H1 (cell line): Measurements from ENCODE around the gene LTO1. TPM values are rescaled to one million over a fixed set of nuclear protein-coding genes. Genes with fewer than 3 reads are reported as not detected.

Source experiments
- BCL11A ChIP-seq, 2 experiments: IDR thresholded peaks; one replicate each; pipeline ENCODE4 v1.6.1; 2011; ENCODE audit warnings: low read depth in 2 of 2, low read length in 2 of 2, mild to moderate bottlenecking in 2 of 2
- CBX5 ChIP-seq: fragments of 300-800, 300-1000 bp; sonication (generic); IDR thresholded peaks from 2 replicates; pipeline ENCODE4 v1.7.1; 2016; ENCODE audit warnings: antibody characterized with exemption, low read length, low read depth
- CHD1 ChIP-seq: IDR thresholded peaks from 2 replicates; pipeline ENCODE4 v1.6.1; 2012; ENCODE audit warnings: low read depth, low read length, improper control_type of control experiment
- CREB1 ChIP-seq: IDR thresholded peaks from 2 replicates; pipeline ENCODE4 v1.6.1; 2012; ENCODE audit warnings: inconsistent platforms
- EGR1 ChIP-seq: IDR thresholded peaks from 2 replicates; pipeline ENCODE4 v1.6.1; 2011; ENCODE audit warnings: low read depth, low read length, borderline replicate concordance
- HDAC2 ChIP-seq, 2 experiments: fragments of 300-600 bp in 1 of 2; sonication (generic) in 1 of 2; IDR thresholded peaks; 2 replicates each; pipeline ENCODE4 v1.6.1; 2011 to 2012; ENCODE audit warnings: low read depth in 2 of 2, low read length in 2 of 2, mild to moderate bottlenecking in 2 of 2, moderate library complexity in 2 of 2, borderline replicate concordance in 1 of 2, inconsistent platforms in 1 of 2
- KDM5A ChIP-seq: fragments of 200-600 bp; IDR thresholded peaks from 2 replicates; pipeline ENCODE4 v1.7.1; 2012; ENCODE audit warnings: mild to moderate bottlenecking, low read length, inconsistent platforms, mixed read lengths
- POLR2A ChIP-seq, 2 experiments: IDR thresholded peaks; 1 replicate in 1 of 2; 2 replicates in 1 of 2; pipeline ENCODE4 v1.6.1; 2011; ENCODE audit warnings: low read depth in 2 of 2, low read length in 2 of 2, mild to moderate bottlenecking in 2 of 2; ENCODE audit errors: control extremely low read depth in 1 of 2
- POLR2AphosphoS5 ChIP-seq: IDR thresholded peaks from 2 replicates; pipeline ENCODE4 v1.6.1; 2011; ENCODE audit warnings: low read depth, low read length
- SIRT6 ChIP-seq: IDR thresholded peaks from one replicate; pipeline ENCODE4 v1.7.1; 2012; ENCODE audit warnings: low read length, inconsistent platforms
- SRF ChIP-seq: IDR thresholded peaks from 2 replicates; pipeline ENCODE4 v1.6.1; 2011; ENCODE audit warnings: mild to moderate bottlenecking, low read depth, low read length, moderate library complexity
- polyA plus RNA-seq, 7 experiments: library from polyadenylated mRNA; depleted of rRNA in 3 of 7; stranded (reverse) in 5 of 7; unstranded in 2 of 7; fragments of >200 nt in 5 of 7; fragments of 200-250 nt in 2 of 7; gene quantifications; 1 replicate in 5 of 7; 2 replicates in 1 of 7; 4 replicates in 1 of 7; pipeline versions ENCODE4 v1.2.1 to v1.2.3, GENCODE V29; 2011 to 2013; ENCODE audit warnings: missing spikeins in 2 of 7, mixed read lengths in 2 of 7
- total RNA-seq: library from RNA; stranded (reverse); fragmentation: NEBNext Ultra II Directional; extraction: Animal tissue kit (Norgen Biotek cat#: 25700); gene quantifications from 2 replicates; pipeline ENCODE4 v1.2.1, GENCODE V29; 2021
- TF ChIP-seq, protein P1 (sequence below): fragments of 300-600 bp; sonication (generic); IDR thresholded peaks from 2 replicates; pipeline ENCODE4 v1.7.1; 2012; ENCODE audit warnings: low read length, moderate library complexity, mild to moderate bottlenecking, inconsistent platforms; ENCODE audit not compliant: insufficient replicate concordance
- TF ChIP-seq, protein P2 (sequence below): IDR thresholded peaks from 2 replicates; pipeline ENCODE4 v1.6.1; 2011; ENCODE audit warnings: low read depth, mild to moderate bottlenecking, low read length; ENCODE audit not compliant: insufficient read depth

LTO1 gene
- total and polyA plus RNA-seq, 2 of the 8 experiments (the other 6 are each of a cell fraction or from before 2014, with no cell fraction given) = 15.4 to 21.3 TPM

- TF ChIP-seq, protein P1, sequence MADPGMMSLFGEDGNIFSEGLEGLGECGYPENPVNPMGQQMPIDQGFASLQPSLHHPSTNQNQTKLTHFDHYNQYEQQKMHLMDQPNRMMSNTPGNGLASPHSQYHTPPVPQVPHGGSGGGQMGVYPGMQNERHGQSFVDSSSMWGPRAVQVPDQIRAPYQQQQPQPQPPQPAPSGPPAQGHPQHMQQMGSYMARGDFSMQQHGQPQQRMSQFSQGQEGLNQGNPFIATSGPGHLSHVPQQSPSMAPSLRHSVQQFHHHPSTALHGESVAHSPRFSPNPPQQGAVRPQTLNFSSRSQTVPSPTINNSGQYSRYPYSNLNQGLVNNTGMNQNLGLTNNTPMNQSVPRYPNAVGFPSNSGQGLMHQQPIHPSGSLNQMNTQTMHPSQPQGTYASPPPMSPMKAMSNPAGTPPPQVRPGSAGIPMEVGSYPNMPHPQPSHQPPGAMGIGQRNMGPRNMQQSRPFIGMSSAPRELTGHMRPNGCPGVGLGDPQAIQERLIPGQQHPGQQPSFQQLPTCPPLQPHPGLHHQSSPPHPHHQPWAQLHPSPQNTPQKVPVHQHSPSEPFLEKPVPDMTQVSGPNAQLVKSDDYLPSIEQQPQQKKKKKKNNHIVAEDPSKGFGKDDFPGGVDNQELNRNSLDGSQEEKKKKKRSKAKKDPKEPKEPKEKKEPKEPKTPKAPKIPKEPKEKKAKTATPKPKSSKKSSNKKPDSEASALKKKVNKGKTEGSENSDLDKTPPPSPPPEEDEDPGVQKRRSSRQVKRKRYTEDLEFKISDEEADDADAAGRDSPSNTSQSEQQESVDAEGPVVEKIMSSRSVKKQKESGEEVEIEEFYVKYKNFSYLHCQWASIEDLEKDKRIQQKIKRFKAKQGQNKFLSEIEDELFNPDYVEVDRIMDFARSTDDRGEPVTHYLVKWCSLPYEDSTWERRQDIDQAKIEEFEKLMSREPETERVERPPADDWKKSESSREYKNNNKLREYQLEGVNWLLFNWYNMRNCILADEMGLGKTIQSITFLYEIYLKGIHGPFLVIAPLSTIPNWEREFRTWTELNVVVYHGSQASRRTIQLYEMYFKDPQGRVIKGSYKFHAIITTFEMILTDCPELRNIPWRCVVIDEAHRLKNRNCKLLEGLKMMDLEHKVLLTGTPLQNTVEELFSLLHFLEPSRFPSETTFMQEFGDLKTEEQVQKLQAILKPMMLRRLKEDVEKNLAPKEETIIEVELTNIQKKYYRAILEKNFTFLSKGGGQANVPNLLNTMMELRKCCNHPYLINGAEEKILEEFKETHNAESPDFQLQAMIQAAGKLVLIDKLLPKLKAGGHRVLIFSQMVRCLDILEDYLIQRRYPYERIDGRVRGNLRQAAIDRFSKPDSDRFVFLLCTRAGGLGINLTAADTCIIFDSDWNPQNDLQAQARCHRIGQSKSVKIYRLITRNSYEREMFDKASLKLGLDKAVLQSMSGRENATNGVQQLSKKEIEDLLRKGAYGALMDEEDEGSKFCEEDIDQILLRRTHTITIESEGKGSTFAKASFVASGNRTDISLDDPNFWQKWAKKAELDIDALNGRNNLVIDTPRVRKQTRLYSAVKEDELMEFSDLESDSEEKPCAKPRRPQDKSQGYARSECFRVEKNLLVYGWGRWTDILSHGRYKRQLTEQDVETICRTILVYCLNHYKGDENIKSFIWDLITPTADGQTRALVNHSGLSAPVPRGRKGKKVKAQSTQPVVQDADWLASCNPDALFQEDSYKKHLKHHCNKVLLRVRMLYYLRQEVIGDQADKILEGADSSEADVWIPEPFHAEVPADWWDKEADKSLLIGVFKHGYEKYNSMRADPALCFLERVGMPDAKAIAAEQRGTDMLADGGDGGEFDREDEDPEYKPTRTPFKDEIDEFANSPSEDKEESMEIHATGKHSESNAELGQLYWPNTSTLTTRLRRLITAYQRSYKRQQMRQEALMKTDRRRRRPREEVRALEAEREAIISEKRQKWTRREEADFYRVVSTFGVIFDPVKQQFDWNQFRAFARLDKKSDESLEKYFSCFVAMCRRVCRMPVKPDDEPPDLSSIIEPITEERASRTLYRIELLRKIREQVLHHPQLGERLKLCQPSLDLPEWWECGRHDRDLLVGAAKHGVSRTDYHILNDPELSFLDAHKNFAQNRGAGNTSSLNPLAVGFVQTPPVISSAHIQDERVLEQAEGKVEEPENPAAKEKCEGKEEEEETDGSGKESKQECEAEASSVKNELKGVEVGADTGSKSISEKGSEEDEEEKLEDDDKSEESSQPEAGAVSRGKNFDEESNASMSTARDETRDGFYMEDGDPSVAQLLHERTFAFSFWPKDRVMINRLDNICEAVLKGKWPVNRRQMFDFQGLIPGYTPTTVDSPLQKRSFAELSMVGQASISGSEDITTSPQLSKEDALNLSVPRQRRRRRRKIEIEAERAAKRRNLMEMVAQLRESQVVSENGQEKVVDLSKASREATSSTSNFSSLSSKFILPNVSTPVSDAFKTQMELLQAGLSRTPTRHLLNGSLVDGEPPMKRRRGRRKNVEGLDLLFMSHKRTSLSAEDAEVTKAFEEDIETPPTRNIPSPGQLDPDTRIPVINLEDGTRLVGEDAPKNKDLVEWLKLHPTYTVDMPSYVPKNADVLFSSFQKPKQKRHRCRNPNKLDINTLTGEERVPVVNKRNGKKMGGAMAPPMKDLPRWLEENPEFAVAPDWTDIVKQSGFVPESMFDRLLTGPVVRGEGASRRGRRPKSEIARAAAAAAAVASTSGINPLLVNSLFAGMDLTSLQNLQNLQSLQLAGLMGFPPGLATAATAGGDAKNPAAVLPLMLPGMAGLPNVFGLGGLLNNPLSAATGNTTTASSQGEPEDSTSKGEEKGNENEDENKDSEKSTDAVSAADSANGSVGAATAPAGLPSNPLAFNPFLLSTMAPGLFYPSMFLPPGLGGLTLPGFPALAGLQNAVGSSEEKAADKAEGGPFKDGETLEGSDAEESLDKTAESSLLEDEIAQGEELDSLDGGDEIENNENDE = no peak
- TF ChIP-seq, protein P2, sequence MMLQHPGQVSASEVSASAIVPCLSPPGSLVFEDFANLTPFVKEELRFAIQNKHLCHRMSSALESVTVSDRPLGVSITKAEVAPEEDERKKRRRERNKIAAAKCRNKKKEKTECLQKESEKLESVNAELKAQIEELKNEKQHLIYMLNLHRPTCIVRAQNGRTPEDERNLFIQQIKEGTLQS = no peak
- TF ChIP-seq KDM5A (no peak), CHD1 (no peak), SIRT6 (no peak), CBX5 (no peak), EGR1 (no peak), CREB1 (no peak), SRF (no peak), POLR2A (IDR thresholded peaks at IDR 0.05; ENCODE audit: control extremely low read depth in 1 of 2, low read depth in 2 of 2, low read length in 2 of 2) (no peak), POLR2AphosphoS5 (no peak), BCL11A (IDR thresholded peaks at IDR 0.05; ENCODE audit: low read depth in 2 of 2, low read length in 2 of 2) (no peak), HDAC2 (IDR thresholded peaks at IDR 0.05; ENCODE audit: borderline replicate concordance in 1 of 2, low read depth in 2 of 2, low read length in 2 of 2) (no peak)
Observed at GRCh38 chr11:69665669-69666068, 9.5 kb downstream of the LTO1 start (continued).
